Measurements from ENCODE around the gene RHCG.

GRCh38 chr15:89526601-89527441 is 30.4 kb upstream of the RHCG start:
- no peak for TF ChIP-seq BHLHE40 (IDR thresholded peaks at IDR 0.05; ENCODE audit: borderline replicate concordance)
- no peak for TF ChIP-seq FOXK2 (IDR thresholded peaks at IDR 0.05)
- TF ChIP-seq FOXM1 (IDR thresholded peaks at IDR 0.05; ENCODE audit: borderline replicate concordance) = no peak
